ENCODE results near the gene OAS3.

OAS3 gene

GRCh38 chr12:112894128-112894527 lies 44.1 kb upstream of the OAS3 start:
- no peak for TF ChIP-seq CTCF (IDR thresholded peaks at IDR 0.05; ENCODE audit: insufficient read depth, low read length)
- no peak for TF ChIP-seq SPI1 (IDR thresholded peaks at IDR 0.05; ENCODE audit: borderline replicate concordance, low read depth)
- no peak for TF ChIP-seq POLR2AphosphoS5 (IDR thresholded peaks at IDR 0.05; ENCODE audit: low read depth)
- TF ChIP-seq GABPA (IDR thresholded peaks at IDR 0.05; ENCODE audit: low read depth) = no peak
- no peak for TF ChIP-seq REST (IDR thresholded peaks at IDR 0.05; ENCODE audit: insufficient replicate concordance, low read depth)
- Histone ChIP-seq H3K27ac (replicated peaks) (no peak overlapping the region), H3K27me3 (ENCODE audit: insufficient read depth, poor library complexity, severe bottlenecking) (no peaks in the 10 kb centered on the region), H3K4me3 (replicated peaks; ENCODE audit: insufficient read depth, low read length) (no peak overlapping the region)
- DNase-seq (ENCODE audit: low read depth in 1 of 2, low spot score in 1 of 2) = no peak

GRCh38 chr12:112898380-112898779 lies 39.9 kb upstream of the OAS3 start:
- Histone ChIP-seq H3K27me3 (ENCODE audit: insufficient read depth, poor library complexity, severe bottlenecking) (no peaks in the 10 kb centered on the region), H3K4me3 (replicated peaks; ENCODE audit: insufficient read depth, low read length) (no peak overlapping the region), H3K27ac (replicated peaks) (no peak overlapping the region)
- DNase-seq (ENCODE audit: low read depth in 1 of 2, low spot score in 1 of 2) = no peak
- TF ChIP-seq GABPA (IDR thresholded peaks at IDR 0.05; ENCODE audit: low read depth) (no peak), CTCF (IDR thresholded peaks at IDR 0.05; ENCODE audit: insufficient read depth, low read length) (no peak), POLR2AphosphoS5 (IDR thresholded peaks at IDR 0.05; ENCODE audit: low read depth) (no peak), REST (IDR thresholded peaks at IDR 0.05; ENCODE audit: insufficient replicate concordance, low read depth) (no peak), SPI1 (IDR thresholded peaks at IDR 0.05; ENCODE audit: borderline replicate concordance, low read depth) (no peak)

GRCh38 chr12:112900298-112901145 lies 37.8 kb upstream of the OAS3 start:
- peak; percentile 93 for TF ChIP-seq CTCF (IDR thresholded peaks at IDR 0.05; ENCODE audit: insufficient read depth, low read length)
- TF ChIP-seq POLR2AphosphoS5 (IDR thresholded peaks at IDR 0.05; ENCODE audit: low read depth) = no peak
- H3K4me3 ChIP-seq (replicated peaks; ENCODE audit: insufficient read depth, low read length) = no peak overlapping the region
- no peaks in the 10 kb centered on the region for H3K27me3 ChIP-seq (ENCODE audit: insufficient read depth, poor library complexity, severe bottlenecking)
- H3K27ac ChIP-seq (replicated peaks) = no peak overlapping the region
- peak; percentile 25 to 36 for DNase-seq (ENCODE audit: low read depth in 1 of 2, low spot score in 1 of 2)

Data from HL-60 (cell line).